ENCODE measurements around the gene PTCH1.

GRCh38 chr9:95516221-95516733, 494 bp downstream of the PTCH1 start:
- no peak for TF ChIP-seq EZH2phosphoT487 (IDR thresholded peaks at IDR 0.05; ENCODE audit: low read length)
- TF ChIP-seq CTCF (IDR thresholded peaks at IDR 0.05; ENCODE audit: low read length) = no peak
- no peak for TF ChIP-seq EZH2 (optimal IDR thresholded peaks at IDR 0.05; ENCODE audit: low read depth, low read length)
